KG1 (cell line): ENCODE data around the gene ZNF726.
"Not testable (repeated sequence)": the region's sequence is repeated elsewhere in the genome, so short reads cannot be mapped to it uniquely, and the experiment has no call there.

Experiments used
- DNase-seq: peaks from one replicate; lab custom pipeline; 2025; lab: John Stamatoyannopoulos, UW

ZNF726 gene

GRCh38 chr19:23943411-23943810, 28.7 kb downstream of the ZNF726 start:
- DNase-seq, result no peak

GRCh38 chr19:23946569-23946968, 31.9 kb downstream of the ZNF726 start:
- no peak for DNase-seq

- DNase-seq, result no peak
Measured at GRCh38 chr19:23949611-23950010, 34.9 kb downstream of the ZNF726 start.

- no peak for DNase-seq
Measured at GRCh38 chr19:23956051-23956450, 41.4 kb downstream of the ZNF726 start.

- no peak for DNase-seq
Measured at GRCh38 chr19:23957660-23958281, 43.1 kb downstream of the ZNF726 start.

GRCh38 chr19:23963396-23963795, 48.7 kb downstream of the ZNF726 start:
- DNase-seq, result not testable (repeated sequence)

GRCh38 chr19:23963881-23964280, 49.2 kb downstream of the ZNF726 start:
- not testable (repeated sequence) for DNase-seq

GRCh38 chr19:23964334-23964733, 49.6 kb downstream of the ZNF726 start:
- DNase-seq, result not testable (repeated sequence)

GRCh38 chr19:23969630-23970029, 54.9 kb downstream of the ZNF726 start:
- DNase-seq, result no peak

GRCh38 chr19:23971598-23971997, 56.9 kb downstream of the ZNF726 start:
- DNase-seq, result no peak

GRCh38 chr19:23972161-23972560, 57.5 kb downstream of the ZNF726 start:
- DNase-seq, result no peak

GRCh38 chr19:23974941-23975340, 60.3 kb downstream of the ZNF726 start:
- DNase-seq, result no peak

- DNase-seq, result not testable (repeated sequence)
Measured at GRCh38 chr19:23976631-23977030, 61.9 kb downstream of the ZNF726 start.

- not testable (repeated sequence) for DNase-seq
Measured at GRCh38 chr19:23977256-23977655, 62.6 kb downstream of the ZNF726 start.

- no peak for DNase-seq
Measured at GRCh38 chr19:23978068-23978467, 63.4 kb downstream of the ZNF726 start.

GRCh38 chr19:23980805-23981204, 66.1 kb downstream of the ZNF726 start:
- DNase-seq, result no peak

GRCh38 chr19:23981863-23982262, 67.2 kb downstream of the ZNF726 start:
- no peak for DNase-seq

GRCh38 chr19:23983406-23983805, 68.7 kb downstream of the ZNF726 start:
- DNase-seq, result no peak
